Stimulated activated CD4-positive, alpha-beta T cell treated with anti-CD3 and anti-CD28 coated beads, TNF-alpha, amount 100 ng/mL, for 4 hours (primary cell): ENCODE results near the gene JCHAIN.

Experiments
- DNase-seq, 3 experiments: peaks; one replicate each; pipeline ENCODE4 v3.0.0-alpha.2; 2020; ENCODE audit warnings: low read depth in 3 of 3

JCHAIN gene

DNA sequence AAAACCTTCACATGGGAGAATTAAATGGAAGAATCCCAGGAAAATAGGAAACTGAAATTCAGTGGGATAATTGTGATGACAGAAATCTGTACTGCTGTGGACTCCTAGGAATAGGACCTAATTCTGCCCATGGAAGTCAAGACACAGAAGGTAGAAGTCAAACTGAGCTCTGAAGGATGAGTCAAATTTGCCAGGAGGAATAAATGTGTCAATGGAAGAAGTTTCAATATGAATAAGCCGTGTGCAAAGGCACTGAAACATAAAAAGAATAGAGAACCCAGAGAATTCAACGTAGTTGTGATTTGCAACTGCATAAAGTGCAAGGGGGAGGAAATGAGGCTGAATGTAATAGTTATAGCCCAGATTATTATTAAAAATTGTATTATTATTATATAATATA lies 26.1 kb downstream of the JCHAIN start:
- DNase-seq, result no peak

DNA sequence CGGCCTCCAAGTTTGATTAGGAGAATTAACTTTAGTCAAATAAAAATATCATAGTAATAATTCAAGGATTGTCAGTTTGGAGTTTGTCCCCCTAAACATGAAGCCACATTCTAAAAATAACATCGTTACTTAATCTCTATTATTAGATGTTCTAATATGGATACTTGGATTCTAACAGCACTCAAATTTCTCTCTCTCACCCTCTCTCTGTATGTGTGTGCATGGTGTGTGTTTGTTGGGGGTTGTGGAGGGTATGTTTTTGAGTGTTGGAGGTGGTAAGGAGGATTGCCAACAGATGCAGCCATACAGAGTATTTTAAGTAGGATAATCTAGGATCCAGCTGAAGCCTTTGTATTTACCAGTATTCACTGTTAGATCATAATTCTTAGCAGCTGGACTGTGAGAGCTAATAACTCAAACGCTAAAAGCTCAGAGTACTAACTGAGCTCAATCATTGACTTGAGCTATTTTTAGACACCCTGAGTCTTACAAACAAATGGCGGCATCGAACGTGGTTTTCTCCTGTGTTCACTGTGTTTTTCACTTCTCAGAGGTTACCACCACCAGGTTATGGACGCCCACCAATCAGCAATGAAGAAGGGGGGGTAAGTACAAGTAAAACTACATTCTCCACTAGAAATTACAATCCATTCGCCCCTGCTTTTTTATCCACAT lies 28.9 kb downstream of the JCHAIN start:
- no peak for DNase-seq

DNA sequence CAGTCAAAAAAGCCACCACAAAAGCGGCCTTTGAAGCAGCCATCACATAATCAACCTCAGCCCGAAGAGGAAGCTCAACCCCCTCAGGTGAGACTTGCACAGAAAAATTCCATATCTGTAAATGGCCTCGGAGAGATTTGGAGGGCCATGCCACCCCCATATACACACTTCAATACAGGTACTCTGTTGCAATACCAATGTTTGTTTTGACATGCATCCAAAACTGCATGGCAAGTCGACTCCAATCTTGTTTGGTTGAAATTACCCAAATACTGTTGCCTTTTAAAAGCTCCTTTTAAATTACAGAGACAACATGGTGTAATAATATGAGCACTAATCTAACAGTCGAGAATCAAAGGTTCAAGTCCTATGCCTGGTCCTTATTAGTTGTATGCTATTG lies 31.8 kb downstream of the JCHAIN start:
- no peak for DNase-seq

DNA sequence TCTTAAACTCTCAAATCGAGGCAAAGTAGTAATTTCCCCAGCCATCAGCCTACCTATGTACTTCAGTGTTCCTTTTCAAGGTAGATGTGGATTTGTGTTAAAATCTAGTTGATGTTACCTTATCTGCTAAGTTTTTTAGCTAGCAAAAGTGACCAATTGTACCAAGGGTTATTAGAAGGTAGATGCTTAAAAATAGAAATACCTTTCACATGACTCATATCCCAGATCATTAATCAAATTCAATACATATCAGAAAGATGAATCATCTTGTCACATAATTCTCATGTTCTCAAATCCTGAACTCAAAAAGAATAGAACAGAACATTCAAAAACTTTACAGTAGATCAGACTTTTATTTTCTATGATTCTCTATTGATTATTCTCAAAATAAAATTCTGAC lies 34.3 kb downstream of the JCHAIN start:
- no peak for DNase-seq

DNA sequence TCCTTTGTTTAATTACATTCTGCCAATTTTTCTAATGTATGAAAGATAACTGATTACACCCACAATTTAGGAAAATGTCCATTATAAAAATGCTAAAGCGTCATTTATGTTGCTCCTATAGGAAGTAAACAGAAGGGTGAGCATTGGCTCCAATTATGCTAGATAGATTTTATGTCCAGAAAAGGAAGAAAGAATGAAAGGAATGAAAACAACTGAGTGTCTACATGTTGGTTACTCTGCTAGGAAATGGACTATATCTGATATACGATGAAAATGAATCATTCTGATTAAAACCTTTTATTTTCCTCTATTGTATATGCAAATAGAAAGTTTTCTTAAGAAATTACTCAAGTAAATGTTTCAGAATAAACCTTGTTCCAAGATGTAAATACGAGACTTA lies 36.1 kb downstream of the JCHAIN start:
- DNase-seq, result no peak

DNA sequence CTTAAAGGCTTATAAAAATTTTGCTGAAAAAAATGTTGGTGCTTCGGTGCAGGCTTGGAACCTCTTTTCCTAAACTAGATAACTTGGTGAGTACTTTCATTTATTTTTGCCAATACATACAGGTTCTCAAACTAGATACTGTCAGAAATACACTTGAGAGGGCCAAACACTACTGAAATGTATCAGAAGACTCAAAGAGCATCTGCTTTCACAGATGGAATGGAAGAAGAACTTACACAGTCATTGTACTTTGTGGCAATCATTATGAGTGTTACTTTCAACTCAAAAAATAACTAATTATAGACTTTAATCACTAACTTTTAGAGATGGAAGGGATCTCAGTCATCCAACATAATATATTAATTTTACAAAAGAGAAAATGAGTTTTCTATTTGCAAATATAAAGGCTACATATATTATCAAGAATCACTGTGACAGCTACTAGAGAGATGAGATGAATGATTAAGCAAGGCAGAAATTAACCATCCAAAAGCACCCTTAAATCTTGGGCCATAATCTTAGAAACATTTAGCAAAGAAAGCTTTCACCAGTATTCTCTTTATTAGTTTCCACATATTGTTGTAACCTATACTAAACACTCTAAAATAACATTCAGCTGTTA lies 36.7 kb downstream of the JCHAIN start:
- DNase-seq, result no peak

DNA sequence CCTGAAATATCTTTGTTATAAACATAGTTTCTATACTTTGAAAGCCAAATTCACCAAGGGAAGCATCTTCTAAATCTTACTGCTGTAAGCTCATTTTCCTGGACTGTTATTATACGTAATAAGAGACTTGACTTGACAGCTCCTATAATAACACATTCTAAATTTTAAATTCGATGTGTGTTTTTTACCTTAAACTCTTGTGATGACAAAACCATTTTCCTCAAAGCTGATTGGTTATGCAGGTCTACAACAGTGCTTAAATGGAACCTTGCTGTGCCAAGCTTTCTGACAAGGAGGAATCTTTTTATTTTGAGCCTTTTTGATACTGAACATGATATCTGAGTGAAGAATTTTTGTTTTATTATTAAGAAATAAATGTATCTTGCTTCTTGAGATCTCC lies 37.9 kb downstream of the JCHAIN start, which contains the start of gene ENAM:
Gene ENAM, plus strand, starts transcription at position 301 of the 400 bp plus-strand sequence. CDS start 757 bp downstream, outside the sequence.
- no peak for DNase-seq

DNA sequence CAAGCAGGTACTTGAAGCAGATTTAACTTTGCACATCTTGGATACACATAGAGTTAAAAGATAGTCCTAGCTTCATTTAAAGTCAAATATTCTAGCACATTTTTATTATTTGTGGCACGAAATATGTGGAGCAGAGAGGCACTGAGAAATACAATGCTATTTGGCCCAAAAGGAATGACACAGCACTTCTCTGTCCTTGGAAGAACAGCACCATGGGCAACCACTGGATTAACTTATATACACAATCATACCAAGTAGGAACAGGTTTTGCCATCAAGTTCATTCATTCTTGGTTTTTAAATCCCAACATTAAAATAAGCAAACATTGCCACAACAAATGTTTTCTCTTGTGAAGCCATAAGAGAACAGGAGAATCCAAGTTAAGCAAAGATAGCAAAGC lies 38.7 kb downstream of the JCHAIN start:
- DNase-seq, result no peak

DNA sequence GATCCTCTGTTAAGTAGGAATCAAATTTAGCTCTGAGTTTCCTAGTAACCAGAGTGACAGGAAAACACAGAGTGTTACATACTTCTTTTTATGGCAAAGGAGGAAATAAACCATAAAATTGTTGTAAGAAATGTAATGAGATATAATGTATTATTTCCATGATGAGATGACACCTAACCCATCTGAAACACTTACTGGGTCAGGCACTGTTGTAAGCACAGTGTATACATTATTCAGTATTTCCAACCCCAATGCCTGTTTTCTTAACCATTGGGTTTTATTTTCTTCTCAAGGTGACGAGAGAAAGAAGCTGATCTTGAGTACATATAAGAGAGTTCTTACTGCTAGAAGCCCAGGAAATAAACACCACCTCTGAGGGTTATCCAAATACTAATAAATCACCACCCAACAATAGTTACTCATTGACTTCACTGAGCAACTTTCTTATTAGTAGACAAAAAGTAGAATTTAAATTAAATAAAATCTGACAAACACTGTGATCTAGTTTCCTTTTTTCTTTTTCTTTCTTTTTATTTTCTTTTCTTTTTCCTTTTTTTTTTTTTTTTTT lies 42.0 kb downstream of the JCHAIN start:
- DNase-seq, result no peak

DNA sequence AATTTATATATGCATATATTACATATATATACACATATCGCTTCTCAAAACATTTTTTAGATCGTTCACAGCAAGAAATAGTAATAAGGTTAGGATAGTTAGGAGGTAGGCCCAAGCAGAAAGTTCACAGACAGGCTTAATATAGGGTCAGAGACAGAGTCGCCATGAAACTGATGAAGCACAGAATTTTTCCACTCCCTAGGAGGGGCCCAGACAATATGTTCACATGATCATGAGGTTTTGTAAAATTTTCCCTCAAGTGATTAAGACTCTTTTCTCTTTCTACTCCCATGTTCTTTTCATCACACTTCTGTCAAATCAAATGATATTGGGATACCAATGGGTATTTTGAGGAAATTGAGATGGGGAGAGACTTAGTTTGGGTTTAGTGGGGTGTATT lies 43.0 kb downstream of the JCHAIN start:
- no peak for DNase-seq

DNA sequence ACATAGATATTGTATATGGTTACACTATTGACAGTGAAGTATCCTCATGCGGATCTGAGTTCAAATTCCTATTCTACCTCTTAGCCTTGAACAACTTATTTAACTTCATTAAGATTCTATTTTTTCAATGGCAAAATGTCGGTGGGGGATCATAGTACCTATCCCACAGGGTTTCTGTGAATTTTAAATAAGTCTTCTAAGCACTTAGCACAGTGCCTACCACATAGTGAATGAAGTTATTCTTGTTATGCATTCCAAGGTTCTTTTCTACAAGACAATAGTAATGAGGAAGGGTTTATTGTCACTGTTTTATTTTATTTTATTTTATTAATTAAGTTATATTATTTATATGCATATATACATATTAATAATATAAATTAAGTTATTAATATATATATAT lies 46.5 kb downstream of the JCHAIN start:
- DNase-seq, result no peak

DNA sequence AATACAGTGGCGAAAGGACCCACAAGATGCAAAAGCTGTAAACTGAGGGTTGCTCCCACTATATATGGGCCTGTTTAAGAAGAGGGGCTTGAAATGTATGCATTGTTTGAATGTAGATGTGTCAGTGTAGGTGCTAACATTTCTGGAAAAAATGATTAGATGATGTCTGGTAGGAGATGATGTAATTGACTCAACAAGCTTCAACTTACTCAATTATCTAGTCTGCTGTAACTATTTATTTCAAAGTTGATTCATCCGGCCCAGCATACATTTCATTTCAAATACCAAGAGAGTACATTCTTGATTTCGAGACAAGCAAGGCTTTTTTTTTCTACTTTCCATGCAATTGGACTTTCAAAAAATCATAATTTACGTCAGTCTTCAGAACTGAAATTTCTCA lies 47.0 kb downstream of the JCHAIN start:
- no peak for DNase-seq

DNA sequence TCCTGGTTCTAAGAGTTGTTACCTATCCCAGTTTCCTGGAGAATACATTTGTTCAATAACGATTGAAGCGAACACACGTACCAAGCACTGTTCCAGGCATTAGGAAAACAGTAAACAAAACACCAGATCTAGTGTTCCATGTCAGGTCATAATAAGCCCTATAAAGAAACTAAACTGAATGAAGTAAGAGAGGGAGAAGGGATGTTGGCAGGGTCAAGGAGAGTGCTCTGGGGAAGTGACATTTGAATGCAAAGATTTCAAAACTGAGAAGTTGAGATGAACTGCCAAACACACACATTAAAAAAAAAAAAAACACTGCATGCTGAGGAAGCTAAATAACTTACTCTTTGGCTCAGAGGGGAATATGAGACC lies 52.1 kb downstream of the JCHAIN start:
- no peak for DNase-seq

DNA sequence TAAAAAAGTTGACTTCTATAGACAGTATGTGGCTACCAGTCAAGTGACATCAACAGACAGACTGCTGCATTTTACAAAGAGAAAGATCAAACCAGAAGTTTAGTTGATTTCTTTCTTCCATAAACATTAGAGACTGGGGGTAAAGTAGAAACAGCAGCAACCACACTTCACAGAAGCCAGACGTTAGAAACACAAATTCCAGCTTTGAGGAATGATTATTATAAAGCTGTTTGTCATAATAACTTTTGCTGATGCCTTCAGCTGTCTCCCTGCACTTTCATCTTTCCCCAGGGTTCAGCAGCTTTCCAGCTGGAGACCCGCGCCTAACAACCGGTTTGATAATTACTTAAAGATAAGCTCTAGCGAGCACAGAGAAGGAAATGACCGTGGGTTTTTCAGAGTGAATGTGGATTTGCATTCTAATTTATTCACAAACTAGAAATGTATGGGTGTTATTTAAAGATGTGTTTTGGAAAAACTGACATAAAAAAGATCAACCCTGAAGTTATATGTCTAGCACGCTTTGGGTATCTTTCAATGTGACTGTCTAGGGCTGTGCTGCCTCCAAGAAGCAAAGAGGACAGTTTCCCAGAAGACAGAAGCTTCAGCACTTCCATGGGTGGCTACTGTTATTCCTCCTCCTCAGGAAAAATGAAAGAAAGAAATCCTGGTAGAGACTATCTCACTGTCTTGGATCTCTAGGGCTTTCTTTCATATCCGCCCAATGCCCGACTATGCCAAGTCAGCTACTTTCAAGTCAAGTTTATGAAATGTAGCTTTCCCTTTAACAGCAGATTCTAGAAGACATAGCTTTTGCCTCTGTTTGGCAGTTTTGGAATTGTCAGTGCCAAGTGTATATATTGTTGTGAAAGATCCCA lies 52.8 kb downstream of the JCHAIN start:
- DNase-seq, result no peak

DNA sequence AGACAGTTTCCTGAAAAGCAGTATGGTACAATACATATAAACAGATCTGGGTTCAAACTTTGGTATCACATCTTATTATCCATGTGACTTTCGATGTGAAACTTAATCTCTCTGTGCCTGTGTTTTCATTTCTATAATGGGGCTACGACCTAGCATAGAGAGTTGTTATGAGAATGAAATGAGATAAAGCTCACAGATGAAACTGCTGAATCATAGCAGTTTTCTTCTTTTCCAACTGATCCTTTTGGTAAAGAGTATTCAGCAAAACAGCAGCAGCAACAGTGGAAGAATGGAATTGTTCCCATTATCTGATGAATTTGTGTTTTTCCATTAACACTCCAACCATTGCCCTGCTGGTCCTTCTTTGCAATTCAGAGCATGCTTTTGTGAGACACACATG lies 58.0 kb downstream of the JCHAIN start:
- DNase-seq, result no peak

DNA sequence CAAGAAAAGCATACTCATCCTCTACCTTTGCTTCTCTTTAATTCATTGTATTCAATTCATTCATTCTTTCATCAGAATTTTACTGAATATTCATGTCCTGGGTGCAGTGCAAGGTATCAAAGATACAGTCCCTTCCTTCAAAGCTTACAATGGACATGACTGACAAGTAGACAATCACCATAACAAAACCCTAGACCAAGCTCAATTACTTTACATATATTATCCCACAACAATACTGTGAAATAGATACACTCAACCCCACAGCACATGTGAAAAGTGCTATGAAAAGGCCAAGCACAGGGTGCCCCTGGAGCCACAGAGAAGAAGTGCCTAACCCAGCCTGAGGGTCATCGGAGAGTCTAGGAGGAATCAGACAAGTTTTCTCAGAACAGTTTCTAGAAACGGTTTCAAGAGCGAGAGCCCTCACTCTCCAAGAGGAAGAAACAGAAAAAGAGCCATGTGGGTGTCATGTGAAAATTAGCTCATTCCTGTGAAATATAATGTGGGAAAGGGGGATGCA lies 58.9 kb downstream of the JCHAIN start:
- no peak for DNase-seq

DNA sequence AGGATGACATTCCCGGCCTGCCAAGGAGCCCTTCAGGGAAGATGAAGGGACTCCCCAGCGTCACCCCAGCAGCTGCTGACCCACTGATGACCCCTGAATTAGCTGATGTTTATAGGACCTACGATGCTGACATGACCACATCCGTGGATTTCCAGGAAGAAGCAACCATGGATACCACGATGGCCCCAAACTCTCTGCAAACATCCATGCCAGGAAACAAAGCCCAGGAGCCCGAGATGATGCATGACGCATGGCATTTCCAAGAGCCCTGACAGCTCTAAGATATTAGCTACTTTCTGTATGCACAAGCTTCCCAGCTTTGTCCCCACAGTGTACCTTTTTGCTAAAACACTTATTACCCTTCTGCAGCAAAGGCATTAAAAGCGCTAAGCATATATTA lies 59.8 kb downstream of the JCHAIN start:
- no peak for DNase-seq
